CD14-positive monocyte (primary cell): ENCODE data around the gene NCAM1. TPM values are rescaled to one million over a fixed set of nuclear protein-coding genes. Genes with fewer than 3 reads are reported as not detected.

Experiments
- DNase-seq, 3 donors: peaks; one replicate each; pipeline ENCODE4 v3.0.0-alpha.2; 2011 to 2022
- H2AFZ ChIP-seq: 2 replicates; pipeline ENCODE4 v1.6.0; 2012; ENCODE audit warnings: mild to moderate bottlenecking, low read depth, low read length, inconsistent platforms; ENCODE audit not compliant: insufficient read depth, poor library complexity, severe bottlenecking
- H3K27ac ChIP-seq, 2 donors: 1 replicate in 1 of 2; 2 replicates in 1 of 2; pipeline ENCODE4 v1.5.1; 2012 to 2013; ENCODE audit warnings: low read length in 2 of 2, control low read depth in 1 of 2, inconsistent platforms in 1 of 2, low read depth in 1 of 2, mild to moderate bottlenecking in 1 of 2
- H3K27me3 ChIP-seq, 2 donors: one replicate each; pipeline versions ENCODE4 v1.6.0 to v1.6.1; 2011 to 2013; ENCODE audit warnings: low read length in 2 of 2; ENCODE audit not compliant: control insufficient read depth in 2 of 2, insufficient read depth in 2 of 2
- H3K36me3 ChIP-seq, 2 donors: replicated peaks in 1 of 2; 1 replicate in 1 of 2; 2 replicates in 1 of 2; pipeline versions ENCODE4 v1.5.1 to v1.6.1; 2012 to 2013; ENCODE audit warnings: low read length in 2 of 2, control low read depth in 1 of 2, inconsistent platforms in 1 of 2, mild to moderate bottlenecking in 1 of 2; ENCODE audit not compliant: insufficient read depth in 2 of 2, control insufficient read depth in 1 of 2
- H3K4me1 ChIP-seq, 2 donors: 1 replicate in 1 of 2; 2 replicates in 1 of 2; pipeline versions ENCODE4 v1.5.1 to v1.6.1; 2012 to 2013; ENCODE audit warnings: low read length in 2 of 2, control low read depth in 1 of 2, inconsistent platforms in 1 of 2, mild to moderate bottlenecking in 1 of 2, moderate library complexity in 1 of 2; ENCODE audit not compliant: insufficient read depth in 2 of 2, control insufficient read depth in 1 of 2
- H3K4me2 ChIP-seq: replicated peaks from 2 replicates; pipeline ENCODE3; 2012; ENCODE audit warnings: low read length, moderate library complexity, mild to moderate bottlenecking; ENCODE audit not compliant: poor library complexity, severe bottlenecking; ENCODE audit errors: extremely low read depth
- H3K4me3 ChIP-seq, 3 experiments: fragments of 200-600 bp in 1 of 3; sonication (generic) in 1 of 3; replicated peaks in 1 of 3; 1 replicate in 2 of 3; 2 replicates in 1 of 3; pipeline ENCODE4 v1.5.1; 2011 to 2013; ENCODE audit warnings: low read length in 3 of 3, mild to moderate bottlenecking in 3 of 3, control low read depth in 2 of 3, low read depth in 2 of 3, inconsistent platforms in 1 of 3, moderate library complexity in 1 of 3
- H3K79me2 ChIP-seq: 2 replicates; pipeline ENCODE4 v1.6.0; 2012; ENCODE audit warnings: mild to moderate bottlenecking, control low read depth, inconsistent platforms, low read length, moderate library complexity; ENCODE audit not compliant: insufficient read depth
- H3K9ac ChIP-seq: 2 replicates; pipeline ENCODE4 v1.6.0; 2017; ENCODE audit warnings: low read length, mild to moderate bottlenecking; ENCODE audit not compliant: insufficient read depth, poor library complexity, severe bottlenecking
- H3K9me3 ChIP-seq, 2 donors: replicated peaks in 1 of 2; 1 replicate in 1 of 2; 2 replicates in 1 of 2; pipeline versions ENCODE4 v1.5.1 to v1.6.1; 2012 to 2013; ENCODE audit warnings: low read length in 2 of 2, control low read depth in 1 of 2; ENCODE audit not compliant: control insufficient read depth in 1 of 2, insufficient read depth in 1 of 2
- H4K20me1 ChIP-seq: 2 replicates; pipeline ENCODE4 v1.6.0; 2012; ENCODE audit warnings: mild to moderate bottlenecking, low read length, control low read depth, moderate library complexity; ENCODE audit not compliant: insufficient read depth
- H3K27ac Mint-ChIP-seq, 7 donors: one replicate each; pipeline ENCODE4 v1.8.0; 2020; ENCODE audit warnings: mild to moderate bottlenecking in 7 of 7, mixed read lengths in 7 of 7, moderate library complexity in 6 of 7, inconsistent platforms in 2 of 7
- H3K27me3 Mint-ChIP-seq, 3 donors: one replicate each; pipeline ENCODE4 v1.8.0; 2021 to 2022; ENCODE audit warnings: low read depth in 3 of 3, mild to moderate bottlenecking in 3 of 3, mixed read lengths in 3 of 3, moderate library complexity in 3 of 3, inconsistent platforms in 1 of 3
- H3K36me3 Mint-ChIP-seq, 2 donors: one replicate each; pipeline ENCODE4 v1.8.0; 2020; ENCODE audit warnings: mixed read lengths in 2 of 2, inconsistent platforms in 1 of 2, mild to moderate bottlenecking in 1 of 2
- H3K4me1 Mint-ChIP-seq: one replicate; pipeline ENCODE4 v1.8.0; 2020; ENCODE audit warnings: mild to moderate bottlenecking, mixed read lengths
- H3K4me3 Mint-ChIP-seq, 2 donors: one replicate each; pipeline ENCODE4 v1.8.0; 2020; ENCODE audit warnings: mild to moderate bottlenecking in 2 of 2, mixed read lengths in 2 of 2, moderate library complexity in 1 of 2
- H3K9me3 Mint-ChIP-seq, 7 donors: one replicate each; pipeline ENCODE4 v1.8.0; 2020 to 2022; ENCODE audit warnings: mixed read lengths in 7 of 7, mild to moderate bottlenecking in 6 of 7, moderate library complexity in 6 of 7, inconsistent platforms in 2 of 7
- WGBS: methylation state at CpG from one replicate; pipeline ENCODE4 v1.1.5; 2013; ENCODE audit warnings: missing lambda C conversion rate; ENCODE audit not compliant: insufficient coverage; 5-methylcytosine and 5-hydroxymethylcytosine counted together
- intact Hi-C, 2 donors: fragments of 100-400 bp; cut with micrococcal nuclease; formaldehyde crosslinking; loops; one replicate each; pipeline versions ENCODE4 v1.15.0 to v1.15.1; 2023
- polyA plus RNA-seq, 3 donors: library from polyadenylated mRNA; depleted of rRNA in 1 of 3; unstranded in 2 of 3; stranded (reverse) in 1 of 3; fragments of 300-500 nt in 2 of 3; fragments of >200 nt in 1 of 3; fragmentation: Illumina TruSeq in 2 of 3; gene quantifications; 1 replicate in 2 of 3; 2 replicates in 1 of 3; pipeline ENCODE4 v1.2.3, GENCODE V29; 2012 to 2021
- TF ChIP-seq, protein P1 (sequence below): fragments of 200-600 bp; IDR thresholded peaks from one replicate; pipeline ENCODE4 v1.8.0; 2022; ENCODE audit warnings: antibody characterized with exemption, mild to moderate bottlenecking

The NCAM1 gene
- polyA plus RNA-seq, 3 donors, result 0.65 to 0.69 TPM; not detected in 1

DNA sequence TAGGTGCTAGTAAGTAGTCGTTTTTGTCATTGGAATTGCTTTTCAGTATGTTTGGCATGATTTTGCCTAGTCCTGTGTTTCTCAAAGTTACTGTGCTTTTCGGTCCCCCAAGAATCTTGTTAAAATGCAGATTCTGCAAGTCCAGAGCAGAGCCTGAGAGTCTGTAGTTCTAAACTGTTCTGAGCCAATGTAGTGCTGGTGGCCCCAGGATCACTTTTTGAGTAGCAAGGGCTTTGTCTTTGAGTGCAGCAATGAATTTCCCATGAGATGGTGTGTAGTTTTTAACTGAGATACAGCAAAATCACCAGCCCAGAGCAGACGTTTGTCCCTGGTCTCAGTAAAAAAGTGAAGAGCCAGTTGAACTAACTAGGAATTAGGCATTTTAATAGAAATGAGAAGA lies 122.4 kb downstream of the NCAM1 start:
- 63% methylated on average over 3 of the region's 3 CpGs for WGBS
- Histone ChIP-seq H3K79me2 (no peaks in the 10 kb centered on the region), H3K27ac (no peak overlapping the region), H3K4me2 (no peak overlapping the region), H4K20me1 (no peaks in the 10 kb centered on the region), H3K27me3 (no peaks in the 10 kb centered on the region), H3K9ac (no peak overlapping the region), H3K4me1 (no peaks in the 10 kb centered on the region), H3K36me3 (no peaks in the 10 kb centered on the region), H2AFZ (no peak overlapping the region), H3K9me3 (no peaks in the 10 kb centered on the region), H3K4me3 (no peak overlapping the region)
- no peak overlapping the region for H3K27ac Mint-ChIP-seq
- H3K36me3 Mint-ChIP-seq, result no peaks in the 10 kb centered on the region
- intact Hi-C loops, result no loop called here
- peaks cover 0 to 3% (median 0%) of the 10 kb centered on the region in 7 donors for H3K9me3 Mint-ChIP-seq
- peaks cover 0 to 10% (median 4%) of the 10 kb centered on the region in 3 donors for H3K27me3 Mint-ChIP-seq
- H3K4me3 Mint-ChIP-seq, result no peak overlapping the region
- TF ChIP-seq, protein P1, sequence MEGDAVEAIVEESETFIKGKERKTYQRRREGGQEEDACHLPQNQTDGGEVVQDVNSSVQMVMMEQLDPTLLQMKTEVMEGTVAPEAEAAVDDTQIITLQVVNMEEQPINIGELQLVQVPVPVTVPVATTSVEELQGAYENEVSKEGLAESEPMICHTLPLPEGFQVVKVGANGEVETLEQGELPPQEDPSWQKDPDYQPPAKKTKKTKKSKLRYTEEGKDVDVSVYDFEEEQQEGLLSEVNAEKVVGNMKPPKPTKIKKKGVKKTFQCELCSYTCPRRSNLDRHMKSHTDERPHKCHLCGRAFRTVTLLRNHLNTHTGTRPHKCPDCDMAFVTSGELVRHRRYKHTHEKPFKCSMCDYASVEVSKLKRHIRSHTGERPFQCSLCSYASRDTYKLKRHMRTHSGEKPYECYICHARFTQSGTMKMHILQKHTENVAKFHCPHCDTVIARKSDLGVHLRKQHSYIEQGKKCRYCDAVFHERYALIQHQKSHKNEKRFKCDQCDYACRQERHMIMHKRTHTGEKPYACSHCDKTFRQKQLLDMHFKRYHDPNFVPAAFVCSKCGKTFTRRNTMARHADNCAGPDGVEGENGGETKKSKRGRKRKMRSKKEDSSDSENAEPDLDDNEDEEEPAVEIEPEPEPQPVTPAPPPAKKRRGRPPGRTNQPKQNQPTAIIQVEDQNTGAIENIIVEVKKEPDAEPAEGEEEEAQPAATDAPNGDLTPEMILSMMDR, result no peak
- DNase-seq, result no peak
- H3K4me1 Mint-ChIP-seq, result no peaks in the 10 kb centered on the region

DNA sequence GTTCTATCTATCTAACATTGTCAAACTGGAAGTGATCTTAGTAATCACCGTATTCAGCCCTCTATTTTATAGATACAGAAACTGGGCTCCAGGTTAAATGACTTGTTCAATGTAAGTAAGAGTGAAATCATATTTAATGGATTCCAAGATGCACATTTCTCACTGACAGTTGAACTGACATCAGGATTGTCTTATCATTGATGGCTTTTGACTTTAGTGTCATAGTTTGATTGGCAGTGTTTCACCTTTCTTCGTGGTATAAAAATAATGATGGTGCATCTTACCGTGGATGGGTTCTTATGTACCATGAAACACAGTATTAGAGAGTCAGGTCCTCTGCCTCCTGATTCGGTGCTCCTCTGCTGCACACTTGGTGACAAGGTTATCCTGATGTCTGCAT lies 123.1 kb downstream of the NCAM1 start:
- H3K9me3 Mint-ChIP-seq, result peaks cover 0 to 1% (median 0%) of the 10 kb centered on the region in 7 donors
- no peak overlapping the region for H3K27ac Mint-ChIP-seq
- intact Hi-C loops, result no loop called here

More for the DNA sequence above, 123.1 kb downstream of the NCAM1 start:
- Histone ChIP-seq H3K79me2 (no peaks in the 10 kb centered on the region), H3K9me3 (no peaks in the 10 kb centered on the region), H4K20me1 (no peaks in the 10 kb centered on the region), H3K4me1 (no peaks in the 10 kb centered on the region), H3K27me3 (no peaks in the 10 kb centered on the region), H3K4me3 (no peak overlapping the region), H3K36me3 (no peaks in the 10 kb centered on the region), H2AFZ (no peak overlapping the region), H3K4me2 (no peak overlapping the region), H3K9ac (no peak overlapping the region), H3K27ac (no peak overlapping the region)
- DNase-seq, result no peak
- TF ChIP-seq, protein P1, result no peak
- H3K27me3 Mint-ChIP-seq, result peaks cover 0 to 10% (median 4%) of the 10 kb centered on the region in 3 donors
- no peak overlapping the region for H3K4me3 Mint-ChIP-seq
- no peaks in the 10 kb centered on the region for H3K4me1 Mint-ChIP-seq
- 90% methylated on average over 2 of the region's 4 CpGs for WGBS
- no peaks in the 10 kb centered on the region for H3K36me3 Mint-ChIP-seq
